ENCODE data around the gene ZBTB7B. TPM values are rescaled to one million over a fixed set of nuclear protein-coding genes. Genes with fewer than 3 reads are reported as not detected.
A peak's percentile ranks its signal among the peaks of the same experiment; 100 is the strongest.

Gene ZBTB7B
- total RNA-seq, 2 donors from 2014 or later: 30.1 to 34.3 TPM

DNA sequence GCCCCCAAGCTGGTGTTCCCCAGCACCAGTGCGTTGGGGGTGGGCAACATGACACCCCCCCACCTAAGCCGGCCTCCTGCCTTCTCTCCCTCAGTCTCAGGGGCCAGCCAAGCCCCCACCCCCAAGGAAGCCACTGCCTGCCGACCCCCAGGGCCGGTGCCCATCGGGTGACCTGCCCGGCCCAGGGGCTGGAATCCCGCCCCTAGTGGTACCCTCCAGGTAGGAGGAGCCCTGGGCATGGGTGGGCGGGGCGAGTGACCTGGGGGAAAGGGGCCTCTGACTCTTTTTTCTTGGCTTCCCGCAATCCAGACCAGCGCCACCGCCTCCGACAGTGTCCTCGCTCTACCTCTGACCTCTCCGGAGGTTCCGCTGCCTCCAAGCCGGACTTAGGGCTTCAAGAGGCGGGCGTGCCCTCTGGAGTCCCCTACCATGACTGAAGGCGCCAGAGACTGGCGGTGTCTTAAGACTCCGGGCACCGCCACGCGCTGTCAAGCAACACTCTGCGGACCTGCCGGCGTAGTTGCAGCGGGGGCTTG, 59.6 kb downstream of the ZBTB7B start:
- Histone ChIP-seq H3K4me1 (peaks cover 35% of the 10 kb centered on the region), H3K9me3 (no peaks in the 10 kb centered on the region), H3K27me3 (no peaks in the 10 kb centered on the region), H3K36me3 (replicated peaks in 1 of 2; ENCODE audit: insufficient read depth in 1 of 2, low read depth in 2 of 2) (no peaks in the 10 kb centered on the region), H3K27ac (peak overlapping the region in 1 of 4 donors; percentile 59), H3K4me3 (no peak overlapping the region)
- TF ChIP-seq, protein P1, sequence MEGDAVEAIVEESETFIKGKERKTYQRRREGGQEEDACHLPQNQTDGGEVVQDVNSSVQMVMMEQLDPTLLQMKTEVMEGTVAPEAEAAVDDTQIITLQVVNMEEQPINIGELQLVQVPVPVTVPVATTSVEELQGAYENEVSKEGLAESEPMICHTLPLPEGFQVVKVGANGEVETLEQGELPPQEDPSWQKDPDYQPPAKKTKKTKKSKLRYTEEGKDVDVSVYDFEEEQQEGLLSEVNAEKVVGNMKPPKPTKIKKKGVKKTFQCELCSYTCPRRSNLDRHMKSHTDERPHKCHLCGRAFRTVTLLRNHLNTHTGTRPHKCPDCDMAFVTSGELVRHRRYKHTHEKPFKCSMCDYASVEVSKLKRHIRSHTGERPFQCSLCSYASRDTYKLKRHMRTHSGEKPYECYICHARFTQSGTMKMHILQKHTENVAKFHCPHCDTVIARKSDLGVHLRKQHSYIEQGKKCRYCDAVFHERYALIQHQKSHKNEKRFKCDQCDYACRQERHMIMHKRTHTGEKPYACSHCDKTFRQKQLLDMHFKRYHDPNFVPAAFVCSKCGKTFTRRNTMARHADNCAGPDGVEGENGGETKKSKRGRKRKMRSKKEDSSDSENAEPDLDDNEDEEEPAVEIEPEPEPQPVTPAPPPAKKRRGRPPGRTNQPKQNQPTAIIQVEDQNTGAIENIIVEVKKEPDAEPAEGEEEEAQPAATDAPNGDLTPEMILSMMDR (IDR thresholded peaks at IDR 0.05): peak in 1 of 7 experiments; percentile 1
- TF ChIP-seq POLR2A (IDR thresholded peaks at IDR 0.05): no peak
- DNase-seq (no peak), ATAC-seq (no peak)
- 0 to 18% methylated on average over 2 to 29 of the region's 29 CpGs for WGBS, 2 donors
- intact Hi-C loops (cut with DNase I): no loop called here

DNA sequence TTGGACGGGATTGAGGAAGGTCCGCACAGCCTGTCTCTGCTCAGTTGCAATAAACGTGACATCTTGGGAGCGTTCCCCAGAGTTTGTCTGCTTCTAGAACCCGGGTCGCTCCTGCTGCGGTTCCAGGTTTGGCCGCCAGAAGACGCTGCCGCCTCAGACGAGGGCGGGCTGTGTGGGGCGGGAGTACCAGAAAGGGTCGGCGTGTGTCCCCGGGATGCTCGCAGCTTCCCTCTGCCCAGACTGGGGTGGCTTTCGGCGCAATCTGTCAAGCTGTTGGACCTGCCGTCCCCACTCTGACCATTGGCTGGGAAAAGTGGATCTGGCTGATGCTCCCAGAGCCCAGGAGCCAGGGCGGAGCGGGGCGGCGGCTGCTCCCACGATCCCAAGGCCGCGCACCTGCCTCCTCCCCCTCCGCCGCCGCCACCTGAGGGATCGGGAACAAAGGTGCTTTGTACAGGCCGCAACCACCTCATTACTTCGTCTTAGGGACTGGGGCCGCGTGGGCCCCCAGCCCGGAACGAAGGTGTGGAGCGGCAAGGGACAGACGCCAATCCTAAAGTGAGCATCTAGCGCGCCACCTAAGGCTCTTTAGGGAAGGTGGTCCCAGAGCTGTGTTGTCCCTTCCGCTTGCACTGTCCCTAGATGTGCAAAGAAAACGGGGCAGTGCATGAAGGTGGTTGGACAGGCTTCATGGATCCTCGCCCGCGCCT, 60.3 kb downstream of the ZBTB7B start:
- H3K9me3 ChIP-seq: no peaks in the 10 kb centered on the region
- peak overlapping the region in 1 of 2 donors; percentile 7 for H3K4me3 ChIP-seq
- peak; percentile 69 to 75 (median 72) for DNase-seq
- 4 to 9% methylated on average over 5 to 46 of the region's 46 CpGs for WGBS, 2 donors
- no peaks in the 10 kb centered on the region for H3K36me3 ChIP-seq (replicated peaks in 1 of 2; ENCODE audit: insufficient read depth in 1 of 2, low read depth in 2 of 2)
- no peak for TF ChIP-seq POLR2A (IDR thresholded peaks at IDR 0.05)
- TF ChIP-seq, protein P1 (IDR thresholded peaks at IDR 0.05): peak; percentile 36 to 81 (median 71)
- peaks cover 35% of the 10 kb centered on the region for H3K4me1 ChIP-seq
- peak overlapping the region in 3 of 4 donors; percentile 59 to 84 (median 76) for H3K27ac ChIP-seq
- intact Hi-C loops (cut with DNase I): no loop called here
- peak; percentile 60 for ATAC-seq
- H3K27me3 ChIP-seq: no peaks in the 10 kb centered on the region

DNA sequence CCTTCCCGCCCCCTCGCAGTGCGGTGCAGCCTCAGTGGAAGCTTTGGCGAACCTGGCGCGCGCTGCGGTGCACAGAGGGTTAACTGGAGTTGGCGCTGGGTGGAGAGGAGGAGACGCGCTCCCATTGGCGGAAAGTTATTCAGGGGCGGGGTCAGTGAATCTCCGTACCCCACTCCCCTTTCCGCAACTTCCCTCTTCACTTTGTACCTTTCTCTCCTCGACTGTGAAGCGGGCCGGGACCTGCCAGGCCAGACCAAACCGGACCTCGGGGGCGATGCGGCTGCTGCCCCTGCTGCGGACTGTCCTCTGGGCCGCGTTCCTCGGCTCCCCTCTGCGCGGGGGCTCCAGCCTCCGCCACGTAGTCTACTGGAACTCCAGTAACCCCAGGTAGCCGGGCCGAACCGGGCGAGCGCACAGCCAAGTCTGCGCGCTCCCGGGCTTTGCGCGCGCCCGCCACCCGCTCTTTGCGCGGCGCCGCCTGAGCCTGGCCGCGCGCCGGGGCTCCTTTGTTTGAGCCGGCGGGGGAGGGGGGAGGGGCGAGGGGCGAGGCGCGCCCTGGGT, 61.0 kb downstream of the ZBTB7B start, which contains the start of gene EFNA4:
EFNA4 (plus strand) TSS at position 191 of the 561 bp plus-strand sequence; CDS start at position 275, 84 bp downstream.
- no peaks in the 10 kb centered on the region for H3K27me3 ChIP-seq
- peak within 1 kb of the TSS; percentile 59 to 84 (median 76) for H3K27ac ChIP-seq
- H3K36me3 ChIP-seq (replicated peaks in 1 of 2; ENCODE audit: insufficient read depth in 1 of 2, low read depth in 2 of 2): no peaks in the 10 kb centered on the region
- DNase-seq (peak; percentile 85 to 89 (median 86)), ATAC-seq (peak; percentile 90)
- H3K9me3 ChIP-seq: no peaks in the 10 kb centered on the region
- WGBS, 2 donors: 0% methylated on average over 13 to 56 of the region's 57 CpGs
- H3K4me1 ChIP-seq: peaks cover 35% of the 10 kb centered on the region
- peak within 1 kb of the TSS; percentile 49 to 56 for H3K4me3 ChIP-seq
- TF ChIP-seq, protein P1 (IDR thresholded peaks at IDR 0.05): no peak
- TF ChIP-seq POLR2A (IDR thresholded peaks at IDR 0.05): peak; percentile 26 to 71 (median 67)
- intact Hi-C loops (cut with DNase I): no loop called here

DNA sequence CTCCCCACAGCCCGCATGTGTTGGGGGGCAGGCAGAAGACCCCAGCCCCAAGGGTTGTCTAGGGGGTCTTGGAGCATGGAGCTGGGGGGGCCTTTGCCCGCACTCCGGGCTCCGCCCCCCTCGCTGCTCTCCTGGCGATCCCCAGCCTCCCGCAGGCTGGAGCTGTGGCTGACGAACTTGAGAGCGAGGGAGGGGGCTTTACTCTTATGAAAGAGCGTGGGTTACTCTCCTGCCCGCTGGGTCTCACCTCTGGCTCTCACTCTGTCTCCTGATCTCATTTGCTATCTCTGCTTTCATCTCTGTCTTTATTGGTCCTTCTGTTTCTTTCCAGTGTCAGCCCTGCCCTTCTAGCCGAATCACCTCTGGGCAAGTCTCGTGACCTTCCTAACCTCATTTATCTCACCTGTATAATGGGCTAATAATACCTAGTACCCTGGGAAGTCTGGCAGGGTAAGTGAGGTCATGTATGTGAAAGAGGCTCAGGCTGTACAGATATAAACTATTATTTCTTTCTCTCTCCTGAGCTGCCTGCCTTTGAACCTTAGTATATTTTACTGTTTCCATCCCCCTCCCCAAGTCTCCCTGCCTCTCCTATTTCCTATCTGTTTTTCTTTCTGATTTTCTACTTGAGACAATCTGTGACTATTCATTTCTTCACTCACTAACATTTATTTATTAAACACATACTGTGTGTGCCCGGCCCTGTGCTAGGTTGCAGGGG, 61.7 kb downstream of the ZBTB7B start:
- no peaks in the 10 kb centered on the region for H3K27me3 ChIP-seq
- whole genome bisulfite sequencing, 2 donors: 7 to 11% methylated on average over 7 to 14 of the region's 14 CpGs
- ATAC-seq (peak; percentile 7), DNase-seq (peak in 2 of 4 donors; percentile 33 to 44)
- TF ChIP-seq POLR2A (IDR thresholded peaks at IDR 0.05): no peak
- TF ChIP-seq, protein P1 (IDR thresholded peaks at IDR 0.05): no peak
- no peaks in the 10 kb centered on the region for H3K36me3 ChIP-seq (replicated peaks in 1 of 2; ENCODE audit: insufficient read depth in 1 of 2, low read depth in 2 of 2)
- H3K9me3 ChIP-seq: no peaks in the 10 kb centered on the region
- H3K4me1 ChIP-seq: peaks cover 35% of the 10 kb centered on the region
- H3K4me3 ChIP-seq: peak overlapping the region; percentile 49 to 56
- intact Hi-C loops (cut with DNase I): no loop called here
- H3K27ac ChIP-seq: peak overlapping the region; percentile 59 to 84 (median 76)

Data from body of pancreas (tissue), 4 donors.